Uterus (tissue), 2 donors: ENCODE results near the gene KIF1A.

ENCODE experiments used
- CTCF ChIP-seq, 4 experiments: fragments of 200-600 bp in 2 of 4; fragments of 450-650 bp in 2 of 4; sonication (generic) in 2 of 4; IDR thresholded peaks; one replicate each; pipeline ENCODE4 v1.5.1; 2016 to 2019; ENCODE audit warnings: antibody characterized with exemption in 4 of 4, mild to moderate bottlenecking in 2 of 4, moderate library complexity in 1 of 4
- POLR2A ChIP-seq, 2 donors: fragments of 450-650 bp; IDR thresholded peaks; one replicate each; pipeline ENCODE4 v1.6.1; 2016; ENCODE audit warnings: antibody characterized with exemption in 2 of 2, mild to moderate bottlenecking in 1 of 2, moderate library complexity in 1 of 2

DNA sequence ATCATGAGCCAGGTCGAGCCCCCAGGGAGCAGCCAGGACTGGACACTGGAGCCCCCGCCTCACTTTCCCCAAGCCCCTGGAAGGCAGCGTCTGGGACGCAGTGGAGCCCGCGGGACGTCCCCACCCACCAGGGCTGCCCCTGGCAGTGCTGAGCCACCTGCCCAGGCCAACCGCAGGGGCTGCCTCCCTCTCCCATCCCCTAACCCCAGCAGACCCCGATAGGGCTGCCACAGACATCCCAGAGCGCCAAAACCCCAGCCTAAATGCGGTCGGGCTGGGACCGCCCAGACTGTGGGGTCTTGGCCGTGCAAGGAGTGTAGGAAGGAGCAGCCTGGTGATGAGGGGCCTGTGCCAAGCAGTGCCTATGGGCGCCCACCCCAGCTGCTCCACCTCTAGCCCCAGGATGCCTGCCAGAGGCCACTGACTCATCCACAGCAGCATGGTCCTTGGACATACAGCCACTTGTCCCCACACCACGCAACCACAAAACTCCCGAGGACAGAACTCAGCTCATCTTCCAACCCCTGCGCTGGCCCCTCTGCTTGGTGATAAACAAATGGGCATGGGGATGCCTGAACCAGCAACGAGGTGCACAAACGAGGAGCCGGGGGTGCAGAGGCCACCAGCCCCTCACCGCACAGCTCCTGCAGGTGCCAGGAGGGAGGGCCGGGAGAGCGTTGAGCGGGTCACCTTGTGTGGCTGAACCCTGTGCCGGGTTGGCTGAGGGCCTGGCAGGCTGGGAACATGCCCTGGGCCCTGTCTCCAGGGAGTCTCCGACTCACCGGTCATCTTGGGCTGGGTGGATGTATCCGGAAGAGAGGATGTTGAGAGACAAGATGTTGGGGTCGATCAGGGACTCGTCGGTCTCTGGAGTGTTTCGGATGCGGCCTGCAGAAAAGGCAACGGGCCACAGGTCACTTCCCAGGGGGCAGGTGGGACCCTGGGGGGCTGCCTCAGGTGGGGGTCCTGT is 83.5 kb downstream of the KIF1A start:
- TF ChIP-seq CTCF (IDR thresholded peaks at IDR 0.05) (no peak), POLR2A (IDR thresholded peaks at IDR 0.05) (no peak)
